Measurements from ENCODE around the gene RPL38. TPM values are rescaled to one million over a fixed set of nuclear protein-coding genes. Genes with fewer than 3 reads are reported as not detected.
A peak's percentile ranks its signal among the peaks of the same experiment; 100 is the strongest.

RPL38 gene
- total and polyA plus RNA-seq, 2 experiments from 2014 or later, result 286 to 5,312 TPM

DNA sequence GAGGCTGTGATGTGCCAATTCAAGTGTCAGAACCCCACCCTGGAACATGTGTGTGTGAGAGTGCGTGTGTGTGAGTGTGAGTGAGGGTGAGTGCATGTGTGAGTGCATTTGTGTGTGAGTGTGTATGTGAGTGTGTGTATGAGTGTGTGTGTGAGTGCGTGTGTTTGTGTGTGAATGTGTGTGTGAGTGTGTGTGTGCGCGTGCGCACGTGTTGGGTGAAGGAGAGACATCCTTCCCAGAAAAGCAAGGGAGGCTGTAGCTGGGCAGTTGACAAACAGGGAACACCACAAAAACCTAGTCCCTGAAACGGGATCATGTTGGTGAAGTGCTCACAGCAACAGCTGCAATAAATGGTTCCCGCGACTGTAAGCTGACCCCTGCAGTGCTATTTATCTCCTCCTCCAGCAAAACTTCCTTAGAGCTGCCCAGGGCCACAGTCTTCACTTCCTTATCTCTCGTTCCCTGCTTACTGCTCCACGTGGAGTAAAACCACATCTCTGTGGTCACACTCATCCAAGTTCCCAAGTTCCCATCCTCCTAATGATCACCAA lies 40.1 kb upstream of the RPL38 start (continued):
- TF ChIP-seq CREB1 (CRISPR knock-in tag; IDR thresholded peaks at IDR 0.05; ENCODE audit: low read depth) (no peak), JUNB (IDR thresholded peaks at IDR 0.05; ENCODE audit: unreplicated experiment) (no peak)
- TF ChIP-seq, protein P1, sequence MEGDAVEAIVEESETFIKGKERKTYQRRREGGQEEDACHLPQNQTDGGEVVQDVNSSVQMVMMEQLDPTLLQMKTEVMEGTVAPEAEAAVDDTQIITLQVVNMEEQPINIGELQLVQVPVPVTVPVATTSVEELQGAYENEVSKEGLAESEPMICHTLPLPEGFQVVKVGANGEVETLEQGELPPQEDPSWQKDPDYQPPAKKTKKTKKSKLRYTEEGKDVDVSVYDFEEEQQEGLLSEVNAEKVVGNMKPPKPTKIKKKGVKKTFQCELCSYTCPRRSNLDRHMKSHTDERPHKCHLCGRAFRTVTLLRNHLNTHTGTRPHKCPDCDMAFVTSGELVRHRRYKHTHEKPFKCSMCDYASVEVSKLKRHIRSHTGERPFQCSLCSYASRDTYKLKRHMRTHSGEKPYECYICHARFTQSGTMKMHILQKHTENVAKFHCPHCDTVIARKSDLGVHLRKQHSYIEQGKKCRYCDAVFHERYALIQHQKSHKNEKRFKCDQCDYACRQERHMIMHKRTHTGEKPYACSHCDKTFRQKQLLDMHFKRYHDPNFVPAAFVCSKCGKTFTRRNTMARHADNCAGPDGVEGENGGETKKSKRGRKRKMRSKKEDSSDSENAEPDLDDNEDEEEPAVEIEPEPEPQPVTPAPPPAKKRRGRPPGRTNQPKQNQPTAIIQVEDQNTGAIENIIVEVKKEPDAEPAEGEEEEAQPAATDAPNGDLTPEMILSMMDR (conservative IDR thresholded peaks at IDR 0.05; ENCODE audit: low read depth in 2 of 2), result no peak

GRCh38 chr17:74163836-74164235 lies 39.6 kb upstream of the RPL38 start:
- no peak overlapping the region for H3K27ac Mint-ChIP-seq
- peaks cover 2% of the 10 kb centered on the region; the same call in 1 of the 3 replicates for H3K9me3 Mint-ChIP-seq
- no peaks in the 10 kb centered on the region for H3K9me2 ChIP-seq (ENCODE audit: insufficient read depth)
- TF ChIP-seq NANOG (IDR thresholded peaks at IDR 0.05; ENCODE audit: borderline replicate concordance), result no peak
- no peak for TF ChIP-seq STAT1 (IDR thresholded peaks at IDR 0.05; ENCODE audit: unreplicated experiment)
- no peak for TF ChIP-seq CREB1 (CRISPR knock-in tag; IDR thresholded peaks at IDR 0.05; ENCODE audit: low read depth)
- no peak for TF ChIP-seq REST (IDR thresholded peaks at IDR 0.05; ENCODE audit: unreplicated experiment)
- 0 out of 2 replicates have a peak, but pooled peaks cover 3% of the 10 kb centered on the region for H3K4me1 ChIP-seq (ENCODE audit: insufficient read depth)
- H3K27me3 Mint-ChIP-seq (ENCODE audit: insufficient read depth, low read depth, poor library complexity), result peaks cover 2% of the 10 kb centered on the region
- H4K20me1 ChIP-seq (replicated peaks; ENCODE audit: insufficient read depth), result no peaks in the 10 kb centered on the region
- H3K27me3 ChIP-seq (ENCODE audit: insufficient read depth), result no peaks in the 10 kb centered on the region
- H3K4me3 ChIP-seq, result no peak overlapping the region
- no peak overlapping the region for H3K27ac ChIP-seq (ENCODE audit: low read depth)
- peaks cover 4% of the 10 kb centered on the region; the same call in 1 of the 3 replicates for H3K4me1 Mint-ChIP-seq
- peak overlapping the region; percentile 72; the same call in 1 of the 2 replicates for H2AFZ ChIP-seq
- ATAC-seq (no peak), DNase-seq (ENCODE audit: low spot score) (no peak)
- no peaks in the 10 kb centered on the region for H3K36me3 ChIP-seq (ENCODE audit: insufficient read depth)
- H3K4me2 ChIP-seq, result no peak overlapping the region
- H3F3A ChIP-seq (replicated peaks; ENCODE audit: low read depth), result no peaks in the 10 kb centered on the region
- H3K4me3 Mint-ChIP-seq, result no peak overlapping the region
- no peaks in the 10 kb centered on the region for H3K36me3 Mint-ChIP-seq (ENCODE audit: low read depth)
- no peaks in the 10 kb centered on the region for H3K79me2 ChIP-seq (replicated peaks; ENCODE audit: insufficient read depth)

- no peak overlapping the region for H3K27ac ChIP-seq (ENCODE audit: low read depth)
- H2AFZ ChIP-seq, result peak overlapping the region; percentile 63
- Mint-ChIP-seq H3K27ac (no peak overlapping the region), H3K36me3 (ENCODE audit: low read depth) (no peaks in the 10 kb centered on the region), H3K4me1 (peaks cover 4% of the 10 kb centered on the region; the same call in 1 of the 3 replicates), H3K9me3 (peaks cover 2% of the 10 kb centered on the region; the same call in 1 of the 3 replicates), H3K4me3 (no peak overlapping the region), H3K27me3 (ENCODE audit: insufficient read depth, low read depth, poor library complexity) (peaks cover 2% of the 10 kb centered on the region)
- no peaks in the 10 kb centered on the region for H3K36me3 ChIP-seq (ENCODE audit: insufficient read depth)
- H3F3A ChIP-seq (replicated peaks; ENCODE audit: low read depth), result no peaks in the 10 kb centered on the region
- H3K9me2 ChIP-seq (ENCODE audit: insufficient read depth), result no peaks in the 10 kb centered on the region
- DNase-seq (ENCODE audit: low spot score), result no peak
- no peak for TF ChIP-seq ZNF331 (CRISPR knock-in tag; IDR thresholded peaks at IDR 0.05; ENCODE audit: low read depth)
- no peak overlapping the region for H3K4me3 ChIP-seq
- H3K4me1 ChIP-seq (ENCODE audit: insufficient read depth), result 0 out of 2 replicates have a peak, but pooled peaks cover 3% of the 10 kb centered on the region
- H3K4me2 ChIP-seq, result no peak overlapping the region
- H3K79me2 ChIP-seq (replicated peaks; ENCODE audit: insufficient read depth), result no peaks in the 10 kb centered on the region
- H3K27me3 ChIP-seq (ENCODE audit: insufficient read depth), result no peaks in the 10 kb centered on the region
- no peaks in the 10 kb centered on the region for H4K20me1 ChIP-seq (replicated peaks; ENCODE audit: insufficient read depth)
- no peak for ATAC-seq
Observed at GRCh38 chr17:74164446-74165045, 38.9 kb upstream of the RPL38 start.

Measured in GM23338 (cell line).